IPS-18c (cell line): ENCODE results near the gene HNRNPM.

Experiments
- H3K4me3 ChIP-seq: 2 replicates; pipeline ENCODE4 v1.7.0; 2013; ENCODE audit warnings: low read depth, mild to moderate bottlenecking, low read length, moderate library complexity; ENCODE audit not compliant: insufficient read depth
- H3K9me3 ChIP-seq: one replicate; pipeline ENCODE4 v1.6.1; 2013; ENCODE audit warnings: mild to moderate bottlenecking, low read length, moderate library complexity; ENCODE audit not compliant: control insufficient read depth, insufficient read depth

HNRNPM gene

DNA sequence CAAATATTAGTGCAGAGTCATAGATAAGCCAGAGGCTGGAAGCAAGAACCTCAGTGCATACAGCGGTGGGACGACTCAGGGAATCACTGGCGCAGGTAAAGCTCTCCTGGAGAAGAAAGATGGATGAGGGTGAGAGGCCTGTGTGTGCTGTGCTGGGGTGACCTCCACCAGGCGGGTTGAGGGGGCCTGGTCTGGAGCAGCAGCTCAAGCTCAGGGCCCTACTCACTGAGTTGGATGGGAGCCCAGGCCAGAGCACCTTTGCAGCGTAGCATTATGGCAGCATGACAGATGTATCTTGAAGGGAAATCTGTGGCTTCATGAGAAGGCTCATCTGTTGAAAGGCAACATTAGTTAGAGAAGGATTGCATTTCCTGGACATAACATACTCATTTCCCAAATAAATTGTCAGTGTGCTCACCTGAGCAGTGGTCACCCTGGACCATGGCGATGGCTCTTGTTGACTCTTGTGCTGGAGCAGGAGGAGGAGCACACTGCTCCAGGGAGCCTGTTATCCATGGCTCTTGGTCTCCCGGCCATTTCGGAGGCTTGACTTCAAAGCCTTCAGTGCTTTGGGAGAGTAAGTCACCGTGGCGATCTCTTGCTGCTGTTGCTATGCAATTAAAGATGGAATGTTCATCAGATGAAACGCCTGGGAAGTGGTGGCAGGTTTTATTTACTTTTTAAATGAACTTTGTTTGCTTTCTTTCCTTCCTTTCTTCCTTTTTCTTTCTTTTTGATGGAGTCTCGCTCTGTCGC, 25.0 kb downstream of the HNRNPM start:
- Histone ChIP-seq H3K4me3 (no peak overlapping the region), H3K9me3 (no peaks in the 10 kb centered on the region)

DNA sequence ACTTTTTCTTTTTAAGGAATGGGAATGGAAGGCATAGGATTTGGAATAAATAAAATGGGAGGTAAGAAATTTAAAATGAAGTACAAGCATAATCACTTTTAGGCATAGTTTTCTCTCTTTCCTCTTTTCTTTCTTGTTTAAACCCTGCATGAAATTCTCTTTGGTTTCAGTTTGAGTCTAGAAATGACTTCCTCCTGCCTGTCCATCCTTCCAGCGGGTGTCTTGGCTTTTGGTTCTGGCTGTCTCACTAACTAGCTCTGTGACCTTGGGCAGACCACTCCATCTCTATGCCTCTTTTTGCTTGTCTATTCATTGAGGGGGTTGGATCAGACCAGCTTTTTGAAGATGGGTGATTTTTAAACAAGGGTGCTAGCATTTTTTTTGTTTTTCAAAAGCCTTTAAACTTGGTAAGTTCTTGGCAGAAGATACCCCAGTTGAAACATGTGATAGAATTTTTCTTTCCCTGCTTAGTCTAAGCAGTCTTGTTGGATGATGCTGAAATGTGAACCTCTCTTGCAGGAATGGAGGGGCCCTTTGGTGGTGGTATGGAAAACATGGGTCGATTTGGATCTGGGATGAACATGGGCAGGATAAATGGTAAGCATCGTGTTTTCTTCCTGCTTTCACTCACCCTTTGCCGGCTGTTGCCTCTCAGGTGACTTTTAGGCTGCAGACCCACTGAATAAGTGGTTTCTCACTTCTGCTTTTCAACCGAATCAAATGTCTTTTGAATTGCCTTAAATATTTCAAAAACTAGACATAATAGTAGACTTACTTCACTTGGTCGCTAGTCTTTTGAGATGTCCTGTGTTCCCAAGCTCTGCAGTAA, 29.1 kb downstream of the HNRNPM start:
- no peaks in the 10 kb centered on the region for H3K9me3 ChIP-seq
- H3K4me3 ChIP-seq: no peak overlapping the region

DNA sequence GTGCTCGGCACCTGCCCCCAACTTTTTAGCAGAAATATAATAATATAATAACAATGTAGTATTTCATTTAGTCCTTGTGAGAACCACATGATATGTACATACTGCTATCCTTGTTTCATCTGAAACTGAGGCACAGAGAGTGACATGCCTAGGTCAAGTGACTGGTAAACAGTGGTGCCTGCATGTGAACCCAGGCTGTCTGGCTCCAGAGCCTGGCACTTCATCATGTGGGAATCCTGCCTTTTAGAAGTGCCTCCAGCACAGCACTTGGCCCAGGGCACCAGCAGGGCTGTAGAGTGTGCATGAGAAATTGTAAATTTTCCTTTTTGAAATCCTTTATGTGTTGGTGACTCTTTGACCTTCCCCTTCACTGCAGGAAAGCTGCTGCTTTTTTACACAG, 30.2 kb downstream of the HNRNPM start:
- H3K4me3 ChIP-seq: no peak overlapping the region
- no peaks in the 10 kb centered on the region for H3K9me3 ChIP-seq

- no peak overlapping the region for H3K4me3 ChIP-seq
- no peaks in the 10 kb centered on the region for H3K9me3 ChIP-seq
Measured at GRCh38 chr19:8476524-8476923, 31.7 kb downstream of the HNRNPM start.

GRCh38 chr19:8477889-8478288, 33.1 kb downstream of the HNRNPM start:
- H3K4me3 ChIP-seq: no peak overlapping the region
- H3K9me3 ChIP-seq: no peaks in the 10 kb centered on the region

DNA sequence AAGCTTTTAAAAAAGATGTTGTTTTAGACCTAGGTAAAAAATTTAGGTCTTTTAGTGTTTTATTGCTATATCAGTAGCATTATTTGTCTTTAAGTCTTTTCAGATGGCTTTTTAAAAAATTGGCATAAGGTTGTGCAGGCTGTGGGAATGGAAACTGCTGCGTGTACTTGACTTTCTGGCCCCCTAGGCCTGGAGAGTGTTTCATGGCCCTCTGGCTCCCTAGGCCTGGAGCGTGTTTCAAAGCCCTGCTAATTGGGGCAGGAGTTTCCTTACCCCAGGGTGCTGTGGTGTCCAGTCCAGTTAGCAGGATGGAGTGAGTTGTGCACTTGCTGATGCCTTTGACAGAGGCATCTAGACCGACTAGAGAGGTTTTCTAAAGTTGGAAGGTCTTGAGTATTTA, 33.8 kb downstream of the HNRNPM start:
- H3K4me3 ChIP-seq: no peak overlapping the region

GRCh38 chr19:8481201-8481600, 36.4 kb downstream of the HNRNPM start:
- no peaks in the 10 kb centered on the region for H3K9me3 ChIP-seq
- H3K4me3 ChIP-seq: no peak overlapping the region

More for the DNA sequence above, 33.8 kb downstream of the HNRNPM start:
- no peaks in the 10 kb centered on the region for H3K9me3 ChIP-seq

GRCh38 chr19:8481616-8482015, 36.8 kb downstream of the HNRNPM start:
- Histone ChIP-seq H3K4me3 (no peak overlapping the region), H3K9me3 (no peaks in the 10 kb centered on the region)

DNA sequence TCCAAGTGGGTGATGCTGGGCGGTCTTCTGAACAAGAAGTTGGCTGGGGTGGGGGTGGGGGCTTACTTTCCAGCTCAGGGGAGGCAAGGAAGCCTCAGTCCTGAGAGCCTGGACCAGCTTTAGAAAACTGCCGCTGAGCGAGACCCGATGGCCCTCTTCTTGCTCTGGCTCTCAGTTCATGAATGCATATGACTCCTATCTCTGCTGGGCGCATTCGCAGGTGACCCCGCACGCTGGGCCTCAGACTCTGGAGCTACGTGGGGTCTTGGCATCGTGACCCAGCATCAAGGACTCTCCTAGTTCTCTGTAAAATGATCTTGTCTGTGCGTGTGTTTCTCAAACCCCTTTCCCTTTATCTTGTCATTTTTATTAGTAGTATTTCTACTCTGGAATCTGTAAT, 37.9 kb downstream of the HNRNPM start:
- Histone ChIP-seq H3K4me3 (no peak overlapping the region), H3K9me3 (no peaks in the 10 kb centered on the region)

GRCh38 chr19:8483165-8483564, 38.4 kb downstream of the HNRNPM start:
- Histone ChIP-seq H3K9me3 (no peaks in the 10 kb centered on the region), H3K4me3 (no peak overlapping the region)

GRCh38 chr19:8484331-8484894, 39.6 kb downstream of the HNRNPM start:
- H3K4me3 ChIP-seq: no peak overlapping the region
- H3K9me3 ChIP-seq: no peaks in the 10 kb centered on the region

DNA sequence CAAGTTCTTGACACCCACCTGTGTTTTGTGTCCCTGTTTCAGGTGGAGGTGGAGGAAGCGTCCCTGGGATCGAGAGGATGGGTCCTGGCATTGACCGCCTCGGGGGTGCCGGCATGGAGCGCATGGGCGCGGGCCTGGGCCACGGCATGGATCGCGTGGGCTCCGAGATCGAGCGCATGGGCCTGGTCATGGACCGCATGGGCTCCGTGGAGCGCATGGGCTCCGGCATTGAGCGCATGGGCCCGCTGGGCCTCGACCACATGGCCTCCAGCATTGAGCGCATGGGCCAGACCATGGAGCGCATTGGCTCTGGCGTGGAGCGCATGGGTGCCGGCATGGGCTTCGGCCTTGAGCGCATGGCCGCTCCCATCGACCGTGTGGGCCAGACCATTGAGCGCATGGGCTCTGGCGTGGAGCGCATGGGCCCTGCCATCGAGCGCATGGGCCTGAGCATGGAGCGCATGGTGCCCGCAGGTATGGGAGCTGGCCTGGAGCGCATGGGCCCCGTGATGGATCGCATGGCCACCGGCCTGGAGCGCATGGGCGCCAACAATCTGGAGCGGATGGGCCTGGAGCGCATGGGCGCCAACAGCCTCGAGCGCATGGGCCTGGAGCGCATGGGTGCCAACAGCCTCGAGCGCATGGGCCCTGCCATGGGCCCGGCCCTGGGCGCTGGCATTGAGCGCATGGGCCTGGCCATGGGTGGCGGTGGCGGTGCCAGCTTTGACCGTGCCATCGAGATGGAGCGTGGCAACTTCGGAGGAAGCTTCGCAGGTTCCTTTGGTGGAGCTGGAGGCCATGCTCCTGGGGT, 41.0 kb downstream of the HNRNPM start:
- H3K4me3 ChIP-seq: no peak overlapping the region

GRCh38 chr19:8486661-8487136, 41.9 kb downstream of the HNRNPM start:
- Histone ChIP-seq H3K9me3 (no peaks in the 10 kb centered on the region), H3K4me3 (no peak overlapping the region)

More for the DNA sequence above, 41.0 kb downstream of the HNRNPM start:
- no peaks in the 10 kb centered on the region for H3K9me3 ChIP-seq

DNA sequence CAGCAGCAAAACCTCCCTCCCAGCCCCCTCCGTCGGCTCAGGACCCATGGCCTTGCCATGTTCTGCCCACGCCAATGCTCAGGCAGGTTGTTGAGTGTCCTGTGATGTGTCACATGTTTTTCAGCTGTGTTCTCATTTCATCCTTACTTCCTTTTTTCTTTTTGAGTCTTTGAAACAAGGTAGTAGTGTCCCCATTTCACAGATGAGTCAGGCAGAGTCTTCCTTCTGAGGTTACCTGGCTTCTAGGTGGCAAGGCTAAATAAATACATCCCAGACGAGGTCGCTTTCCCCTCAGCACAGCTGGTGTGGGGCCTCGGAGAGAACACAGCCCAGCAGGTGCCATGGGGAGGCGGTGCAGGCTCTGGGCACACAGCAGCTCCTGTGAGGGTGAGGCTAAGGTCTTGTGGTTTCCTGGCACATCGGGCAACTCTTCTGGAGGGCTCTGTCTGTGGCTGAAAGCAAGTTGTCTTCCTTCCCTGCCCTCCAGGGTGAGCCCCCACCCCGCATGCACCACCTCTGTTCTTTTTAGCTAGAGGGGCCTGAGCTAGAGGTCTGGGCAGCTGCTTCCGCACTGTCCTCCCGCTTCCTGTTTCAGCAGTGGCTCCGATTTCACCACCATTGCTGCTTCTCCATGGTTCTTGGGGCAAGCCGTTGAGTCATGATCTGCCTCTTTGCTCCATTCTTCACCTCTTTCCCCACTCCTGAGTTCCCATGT, 42.5 kb downstream of the HNRNPM start:
- H3K4me3 ChIP-seq: no peak overlapping the region
- H3K9me3 ChIP-seq: no peaks in the 10 kb centered on the region

- no peak overlapping the region for H3K4me3 ChIP-seq
Measured at GRCh38 chr19:8488365-8488764, 43.6 kb downstream of the HNRNPM start.

GRCh38 chr19:8489561-8490394, 45.0 kb downstream of the HNRNPM start:
- H3K9me3 ChIP-seq: no peaks in the 10 kb centered on the region
- no peak overlapping the region for H3K4me3 ChIP-seq

More at GRCh38 chr19:8488365-8488764, 43.6 kb downstream of the HNRNPM start:
- H3K9me3 ChIP-seq: no peaks in the 10 kb centered on the region
